ENCODE measurements around the gene TEAD1. TPM values are rescaled to one million over a fixed set of nuclear protein-coding genes. Genes with fewer than 3 reads are reported as not detected.

TEAD1 gene
- total and polyA plus RNA-seq, 10 of the 15 experiments (the other 5 are each of a cell fraction or from before 2014, with no cell fraction given): 0.01 to 0.59 (median 0.04) TPM; not detected in 6

DNA sequence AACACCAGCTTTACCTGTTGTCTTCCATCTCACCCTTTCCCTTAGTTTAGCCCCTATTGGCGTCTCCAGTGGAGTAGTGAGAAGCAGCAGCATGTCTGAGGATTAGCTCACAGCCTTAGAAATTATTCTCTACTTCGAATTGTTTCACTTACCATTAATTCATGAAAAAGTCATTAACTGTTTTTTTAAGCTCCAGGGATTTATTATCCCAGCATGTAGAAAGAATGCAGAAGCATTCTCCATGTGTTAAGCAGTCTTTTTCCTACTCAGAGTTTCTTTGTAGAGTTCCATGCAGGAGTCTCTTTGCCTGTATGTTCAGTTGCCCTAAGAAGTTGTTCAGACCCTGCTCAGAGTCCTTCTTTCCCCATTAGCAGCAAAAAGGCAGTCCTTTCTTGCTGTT is 197.0 kb downstream of the TEAD1 start (continued):
- TF ChIP-seq, protein P1, sequence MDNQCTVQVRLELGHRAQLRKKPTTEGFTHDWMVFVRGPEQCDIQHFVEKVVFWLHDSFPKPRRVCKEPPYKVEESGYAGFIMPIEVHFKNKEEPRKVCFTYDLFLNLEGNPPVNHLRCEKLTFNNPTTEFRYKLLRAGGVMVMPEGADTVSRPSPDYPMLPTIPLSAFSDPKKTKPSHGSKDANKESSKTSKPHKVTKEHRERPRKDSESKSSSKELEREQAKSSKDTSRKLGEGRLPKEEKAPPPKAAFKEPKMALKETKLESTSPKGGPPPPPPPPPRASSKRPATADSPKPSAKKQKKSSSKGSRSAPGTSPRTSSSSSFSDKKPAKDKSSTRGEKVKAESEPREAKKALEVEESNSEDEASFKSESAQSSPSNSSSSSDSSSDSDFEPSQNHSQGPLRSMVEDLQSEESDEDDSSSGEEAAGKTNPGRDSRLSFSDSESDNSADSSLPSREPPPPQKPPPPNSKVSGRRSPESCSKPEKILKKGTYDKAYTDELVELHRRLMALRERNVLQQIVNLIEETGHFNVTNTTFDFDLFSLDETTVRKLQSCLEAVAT (IDR thresholded peaks at IDR 0.05): no peak
- TF ChIP-seq PML (IDR thresholded peaks at IDR 0.05; ENCODE audit: low read length) (no peak), SPI1 (IDR thresholded peaks at IDR 0.05; ENCODE audit: borderline replicate concordance, insufficient read depth, low read depth, low read length) (no peak), ZNF24 (IDR thresholded peaks at IDR 0.05) (no peak), FOS (IDR thresholded peaks at IDR 0.05; ENCODE audit: borderline replicate concordance, extremely low read depth, insufficient read length) (no peak), GABPA (IDR thresholded peaks at IDR 0.05; ENCODE audit: low read depth) (no peak)
- TF ChIP-seq, protein P2, sequence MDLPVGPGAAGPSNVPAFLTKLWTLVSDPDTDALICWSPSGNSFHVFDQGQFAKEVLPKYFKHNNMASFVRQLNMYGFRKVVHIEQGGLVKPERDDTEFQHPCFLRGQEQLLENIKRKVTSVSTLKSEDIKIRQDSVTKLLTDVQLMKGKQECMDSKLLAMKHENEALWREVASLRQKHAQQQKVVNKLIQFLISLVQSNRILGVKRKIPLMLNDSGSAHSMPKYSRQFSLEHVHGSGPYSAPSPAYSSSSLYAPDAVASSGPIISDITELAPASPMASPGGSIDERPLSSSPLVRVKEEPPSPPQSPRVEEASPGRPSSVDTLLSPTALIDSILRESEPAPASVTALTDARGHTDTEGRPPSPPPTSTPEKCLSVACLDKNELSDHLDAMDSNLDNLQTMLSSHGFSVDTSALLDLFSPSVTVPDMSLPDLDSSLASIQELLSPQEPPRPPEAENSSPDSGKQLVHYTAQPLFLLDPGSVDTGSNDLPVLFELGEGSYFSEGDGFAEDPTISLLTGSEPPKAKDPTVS (IDR thresholded peaks at IDR 0.05; ENCODE audit: low read depth, low read length): no peak
- TF ChIP-seq, protein P3, sequence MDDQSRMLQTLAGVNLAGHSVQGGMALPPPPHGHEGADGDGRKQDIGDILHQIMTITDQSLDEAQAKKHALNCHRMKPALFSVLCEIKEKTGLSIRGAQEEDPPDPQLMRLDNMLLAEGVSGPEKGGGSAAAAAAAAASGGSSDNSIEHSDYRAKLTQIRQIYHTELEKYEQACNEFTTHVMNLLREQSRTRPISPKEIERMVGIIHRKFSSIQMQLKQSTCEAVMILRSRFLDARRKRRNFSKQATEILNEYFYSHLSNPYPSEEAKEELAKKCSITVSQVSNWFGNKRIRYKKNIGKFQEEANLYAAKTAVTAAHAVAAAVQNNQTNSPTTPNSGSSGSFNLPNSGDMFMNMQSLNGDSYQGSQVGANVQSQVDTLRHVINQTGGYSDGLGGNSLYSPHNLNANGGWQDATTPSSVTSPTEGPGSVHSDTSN (IDR thresholded peaks at IDR 0.05; ENCODE audit: insufficient replicate concordance, low read depth, low read length): no peak

DNA sequence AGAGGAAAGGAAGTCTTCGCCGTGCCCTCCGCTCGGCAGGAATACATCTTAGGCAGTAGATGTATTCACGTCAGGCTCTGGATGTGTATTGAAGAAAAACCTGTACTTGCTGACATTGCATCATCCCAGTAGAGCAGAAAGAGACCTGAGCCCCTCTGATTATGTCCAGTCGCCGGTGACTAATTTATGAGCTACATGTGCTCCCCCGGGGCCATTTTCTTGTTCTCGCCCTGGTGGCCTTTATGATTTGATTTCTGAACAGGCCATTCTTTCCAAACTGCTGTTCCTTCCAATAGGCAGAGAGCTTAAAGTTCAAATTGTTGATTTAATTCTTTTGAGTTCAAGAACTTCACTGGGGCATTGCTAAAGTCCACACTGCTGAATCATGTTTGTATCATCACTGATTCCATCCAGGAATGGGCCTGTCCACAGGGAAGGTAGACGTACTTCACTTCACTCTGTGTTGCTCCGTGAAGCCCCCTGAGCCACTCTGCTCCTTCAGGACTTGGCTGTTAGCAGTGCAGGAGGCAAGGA is 197.6 kb downstream of the TEAD1 start:
- no TSS peak for BruUV-seq (replicated peaks)
- SMC1A ChIA-PET (ENCODE audit: uncharacterized antibody, unreplicated experiment): interaction anchor here (0.9 kb wide), 1 partner anchor 273 kb away, joined by 3 read pairs; no protein-coding TSS in a partner anchor
- in situ Hi-C loops (cut with MboI): no loop called here
- TF ChIP-seq, protein P4, sequence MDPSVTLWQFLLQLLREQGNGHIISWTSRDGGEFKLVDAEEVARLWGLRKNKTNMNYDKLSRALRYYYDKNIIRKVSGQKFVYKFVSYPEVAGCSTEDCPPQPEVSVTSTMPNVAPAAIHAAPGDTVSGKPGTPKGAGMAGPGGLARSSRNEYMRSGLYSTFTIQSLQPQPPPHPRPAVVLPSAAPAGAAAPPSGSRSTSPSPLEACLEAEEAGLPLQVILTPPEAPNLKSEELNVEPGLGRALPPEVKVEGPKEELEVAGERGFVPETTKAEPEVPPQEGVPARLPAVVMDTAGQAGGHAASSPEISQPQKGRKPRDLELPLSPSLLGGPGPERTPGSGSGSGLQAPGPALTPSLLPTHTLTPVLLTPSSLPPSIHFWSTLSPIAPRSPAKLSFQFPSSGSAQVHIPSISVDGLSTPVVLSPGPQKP (IDR thresholded peaks at IDR 0.05; ENCODE audit: low read depth, low read length): no peak
- no peak for TF ChIP-seq FOXK2 (IDR thresholded peaks at IDR 0.05)
- TF ChIP-seq ASH2L (IDR thresholded peaks at IDR 0.05; ENCODE audit: borderline replicate concordance, low read depth): no peak
- TF ChIP-seq TCF12 (IDR thresholded peaks at IDR 0.05; ENCODE audit: low read depth, low read length): no peak
- TF ChIP-seq SMAD5 (IDR thresholded peaks at IDR 0.05; ENCODE audit: low read depth): no peak
- TF ChIP-seq, protein P5, sequence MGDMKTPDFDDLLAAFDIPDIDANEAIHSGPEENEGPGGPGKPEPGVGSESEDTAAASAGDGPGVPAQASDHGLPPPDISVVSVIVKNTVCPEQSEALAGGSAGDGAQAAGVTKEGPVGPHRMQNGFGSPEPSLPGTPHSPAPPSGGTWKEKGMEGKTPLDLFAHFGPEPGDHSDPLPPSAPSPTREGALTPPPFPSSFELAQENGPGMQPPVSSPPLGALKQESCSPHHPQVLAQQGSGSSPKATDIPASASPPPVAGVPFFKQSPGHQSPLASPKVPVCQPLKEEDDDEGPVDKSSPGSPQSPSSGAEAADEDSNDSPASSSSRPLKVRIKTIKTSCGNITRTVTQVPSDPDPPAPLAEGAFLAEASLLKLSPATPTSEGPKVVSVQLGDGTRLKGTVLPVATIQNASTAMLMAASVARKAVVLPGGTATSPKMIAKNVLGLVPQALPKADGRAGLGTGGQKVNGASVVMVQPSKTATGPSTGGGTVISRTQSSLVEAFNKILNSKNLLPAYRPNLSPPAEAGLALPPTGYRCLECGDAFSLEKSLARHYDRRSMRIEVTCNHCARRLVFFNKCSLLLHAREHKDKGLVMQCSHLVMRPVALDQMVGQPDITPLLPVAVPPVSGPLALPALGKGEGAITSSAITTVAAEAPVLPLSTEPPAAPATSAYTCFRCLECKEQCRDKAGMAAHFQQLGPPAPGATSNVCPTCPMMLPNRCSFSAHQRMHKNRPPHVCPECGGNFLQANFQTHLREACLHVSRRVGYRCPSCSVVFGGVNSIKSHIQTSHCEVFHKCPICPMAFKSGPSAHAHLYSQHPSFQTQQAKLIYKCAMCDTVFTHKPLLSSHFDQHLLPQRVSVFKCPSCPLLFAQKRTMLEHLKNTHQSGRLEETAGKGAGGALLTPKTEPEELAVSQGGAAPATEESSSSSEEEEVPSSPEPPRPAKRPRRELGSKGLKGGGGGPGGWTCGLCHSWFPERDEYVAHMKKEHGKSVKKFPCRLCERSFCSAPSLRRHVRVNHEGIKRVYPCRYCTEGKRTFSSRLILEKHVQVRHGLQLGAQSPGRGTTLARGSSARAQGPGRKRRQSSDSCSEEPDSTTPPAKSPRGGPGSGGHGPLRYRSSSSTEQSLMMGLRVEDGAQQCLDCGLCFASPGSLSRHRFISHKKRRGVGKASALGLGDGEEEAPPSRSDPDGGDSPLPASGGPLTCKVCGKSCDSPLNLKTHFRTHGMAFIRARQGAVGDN (IDR thresholded peaks at IDR 0.05): no peak

More for the DNA sequence above, 197.6 kb downstream of the TEAD1 start:
- Histone ChIP-seq H3K36me3 (ENCODE audit: control insufficient read depth in 2 of 2, insufficient read depth in 2 of 2, low read length in 1 of 2) (no peaks in the 10 kb centered on the region), H2AFZ (ENCODE audit: control insufficient read depth, low read depth, low read length) (no peak overlapping the region), H3K4me1 (ENCODE audit: control insufficient read depth, insufficient read depth, low read length) (no peaks in the 10 kb centered on the region), H3K4me3 (no peak overlapping the region), H4K20me1 (ENCODE audit: control insufficient read depth, insufficient read depth) (no peaks in the 10 kb centered on the region), H3K27me3 (replicated peaks in 1 of 2; ENCODE audit: control insufficient read depth in 2 of 2, insufficient read depth in 2 of 2, low read length in 1 of 2) (peaks cover 0 to 3% of the 10 kb centered on the region in 2 experiments; a peak in 3 of 4 replicates), H3K9me3 (replicated peaks; ENCODE audit: control insufficient read depth, insufficient read depth, low read length) (no peaks in the 10 kb centered on the region; the same call in 2 of the 3 replicates), H3K9ac (ENCODE audit: control insufficient read depth, insufficient read depth, low read length) (no peak overlapping the region), H3K79me2 (ENCODE audit: control insufficient read depth, insufficient read depth, low read length) (no peaks in the 10 kb centered on the region), H3K27ac (ENCODE audit: control insufficient read depth, insufficient read depth) (no peak overlapping the region), H3K4me2 (ENCODE audit: control insufficient read depth, insufficient read depth) (no peak overlapping the region)
- ATAC-seq (no peak), FAIRE-seq (no peak), DNase-seq (ENCODE audit: low read depth, low spot score) (no peak)
- intact Hi-C loops (cut with micrococcal nuclease; ENCODE audit: unreplicated experiment): no loop called here
- ChIA-PET POLR2A (no interaction called here), CTCF (no interaction called here), RAD21 (ENCODE audit: unreplicated experiment) (no interaction called here)
- WGBS (ENCODE audit: insufficient coverage, insufficient replicate concordance, low lambda C conversion rate, missing lambda C conversion rate): 43% methylated on average over 11 of the region's 11 CpGs
